NCI-H187 treated with DMSO at 0.1 percent for 48 hours (cell line): ENCODE measurements around the gene PTPN6.

Experiments
- DNase-seq: peaks from one replicate; lab custom pipeline; 2025; lab: John Stamatoyannopoulos, UW

The PTPN6 gene

GRCh38 chr12:6956021-6956727 lies 5.0 kb downstream of the PTPN6 start:
- no peak for DNase-seq

GRCh38 chr12:6957151-6957701 lies 6.1 kb downstream of the PTPN6 start:
- no peak for DNase-seq

GRCh38 chr12:6957741-6958608 lies 6.8 kb downstream of the PTPN6 start:
- no peak for DNase-seq

GRCh38 chr12:6958609-6959057 lies 7.5 kb downstream of the PTPN6 start:
- DNase-seq, result no peak

GRCh38 chr12:6959058-6959804 lies 8.1 kb downstream of the PTPN6 start:
- no peak for DNase-seq

GRCh38 chr12:6959805-6960592 lies 8.8 kb downstream of the PTPN6 start:
- no peak for DNase-seq

GRCh38 chr12:6960593-6961277 lies 9.6 kb downstream of the PTPN6 start:
- no peak for DNase-seq

- DNase-seq, result no peak
Measured at GRCh38 chr12:6961278-6961694, 10.1 kb downstream of the PTPN6 start.

DNA sequence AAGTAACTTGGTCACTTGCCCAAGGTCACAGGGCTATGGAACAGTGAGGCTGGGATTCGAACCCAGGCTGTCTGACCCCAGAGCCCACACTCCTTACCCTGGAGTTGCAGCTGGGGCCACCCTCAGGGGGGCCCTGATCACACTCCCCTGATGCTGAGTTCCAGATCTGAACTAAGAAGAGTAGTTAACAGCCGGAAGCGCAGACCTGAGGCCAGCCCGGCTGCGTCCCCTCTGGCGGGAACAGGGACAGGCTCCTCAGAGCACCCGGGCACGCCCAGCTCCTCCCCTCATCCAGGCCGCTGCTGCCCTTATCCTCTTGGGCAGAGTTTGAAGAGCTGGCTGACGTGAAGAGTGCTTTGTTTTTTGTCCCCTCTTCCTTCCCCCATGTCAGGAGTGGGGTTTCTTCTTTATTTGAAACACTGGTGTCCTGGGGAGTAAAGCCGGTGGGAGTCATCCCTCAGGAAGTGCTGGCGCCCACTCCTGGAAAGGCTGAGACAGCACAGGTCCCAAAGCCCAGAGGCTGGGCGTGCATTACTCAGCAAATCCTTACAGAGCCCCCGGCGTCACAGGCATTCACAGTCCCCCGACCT lies 10.6 kb downstream of the PTPN6 start:
- peak; percentile 39 for DNase-seq

DNA sequence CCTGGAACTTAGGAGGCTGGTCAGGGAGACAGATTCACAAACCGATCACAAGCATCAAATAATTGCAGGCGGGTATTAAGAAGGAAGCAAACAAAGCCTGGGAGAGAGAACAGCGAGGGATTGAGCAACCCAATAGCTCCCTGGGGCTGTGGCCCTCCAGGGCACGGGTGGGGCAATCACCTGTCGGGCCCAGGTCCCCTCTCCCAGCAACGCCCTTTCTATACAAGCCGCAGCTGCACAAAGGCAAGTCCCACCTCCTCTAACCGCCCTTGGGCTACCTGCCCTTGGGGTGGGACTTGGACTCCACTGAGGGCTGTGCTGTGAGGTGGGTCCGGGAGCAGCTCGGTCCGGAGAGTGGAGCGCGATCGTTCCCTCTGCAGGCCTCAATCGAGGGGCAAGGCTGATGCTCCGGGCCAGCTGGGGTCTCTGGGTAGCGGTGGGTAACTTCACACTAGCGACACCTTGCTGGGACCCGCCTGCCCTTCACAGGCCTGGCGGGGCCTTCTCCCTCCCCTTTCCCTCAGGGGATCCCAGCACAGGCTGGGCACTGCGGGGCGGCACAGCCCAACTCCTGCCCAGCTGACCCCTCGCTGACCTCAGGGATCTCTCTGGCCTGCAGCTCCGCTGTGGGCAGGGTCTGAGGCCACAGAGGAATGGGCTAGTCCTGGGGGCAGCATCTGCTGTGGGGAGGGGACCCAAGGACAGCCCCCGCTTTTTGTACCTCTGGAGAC lies 11.3 kb downstream of the PTPN6 start:
- peak; percentile 47 for DNase-seq

GRCh38 chr12:6963016-6963731 lies 12.0 kb downstream of the PTPN6 start:
- DNase-seq, result peak; percentile 77

- DNase-seq, result no peak
Measured at GRCh38 chr12:6963791-6964413, 12.7 kb downstream of the PTPN6 start.

DNA sequence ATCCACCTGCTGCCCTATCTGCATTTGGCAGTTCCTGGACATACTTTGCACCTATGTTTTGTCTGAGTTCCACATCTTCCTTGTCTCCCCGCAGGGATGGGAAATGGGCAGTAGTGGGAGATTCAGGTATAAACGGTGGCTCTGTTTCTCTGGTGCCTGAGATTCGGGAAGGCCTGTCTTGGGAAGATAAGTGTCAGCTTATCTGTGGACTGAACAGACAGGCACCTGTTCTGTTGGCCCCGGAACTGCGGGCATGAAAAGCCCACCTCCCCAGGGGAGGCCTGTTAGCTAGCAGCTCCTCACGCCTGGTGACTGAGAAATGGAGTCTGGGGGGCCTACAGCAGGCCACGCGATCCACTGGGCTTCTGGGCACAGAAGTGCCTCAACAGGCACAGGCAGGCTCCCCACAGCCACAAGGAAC lies 13.5 kb downstream of the PTPN6 start:
- DNase-seq, result no peak

DNA sequence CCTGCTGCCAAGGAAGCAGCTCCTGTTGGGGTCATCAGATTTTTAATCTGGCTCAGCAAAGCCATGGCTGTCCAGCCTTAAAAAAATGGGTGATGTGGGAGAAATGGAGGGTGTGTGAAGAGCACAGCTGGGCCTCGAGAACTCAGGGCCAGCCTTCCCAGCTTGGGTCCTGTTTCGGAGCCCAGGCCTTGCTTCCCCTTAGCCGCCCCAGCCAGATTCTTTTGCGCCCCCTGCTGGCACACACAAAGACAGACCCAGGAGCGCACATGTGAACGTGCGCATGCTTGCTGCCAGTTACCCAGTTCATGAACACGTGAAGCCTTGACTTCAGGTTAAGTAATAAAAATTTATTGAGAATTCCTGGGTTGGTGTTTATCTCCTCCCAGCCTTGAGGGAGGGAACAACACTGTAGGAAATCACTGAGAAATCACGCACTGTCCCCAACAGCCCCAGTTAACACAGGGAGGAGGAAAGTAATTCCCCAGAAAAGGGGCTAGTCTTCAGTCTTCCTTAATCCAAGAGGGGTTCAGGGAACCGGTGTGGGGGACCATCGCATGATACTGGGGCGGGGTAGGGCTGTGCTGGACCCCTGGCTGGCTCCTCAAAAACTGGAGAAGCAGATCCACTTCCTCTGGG lies 14.0 kb downstream of the PTPN6 start:
- DNase-seq, result peak; percentile 35

DNA sequence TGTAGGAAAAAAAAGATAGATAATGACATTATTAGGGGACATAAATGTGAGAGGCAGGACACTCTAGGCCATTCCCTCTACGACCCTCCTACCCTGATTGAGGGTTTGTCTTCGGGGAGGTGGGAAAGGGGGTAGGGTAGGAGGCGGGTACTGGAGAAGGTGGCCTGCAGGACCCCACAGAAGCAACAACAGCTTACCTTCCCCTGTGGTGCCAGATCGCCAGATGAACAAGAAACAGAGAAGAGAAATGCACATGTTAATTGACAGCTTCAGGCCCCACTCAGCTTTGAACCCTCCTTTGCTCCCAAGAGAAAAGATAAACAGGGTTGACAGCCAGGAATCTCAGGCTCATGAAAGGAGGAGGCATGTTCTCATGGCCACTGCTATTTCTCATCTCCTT lies 14.6 kb downstream of the PTPN6 start:
- DNase-seq, result no peak

GRCh38 chr12:6966351-6966750 lies 15.2 kb downstream of the PTPN6 start:
- no peak for DNase-seq

DNA sequence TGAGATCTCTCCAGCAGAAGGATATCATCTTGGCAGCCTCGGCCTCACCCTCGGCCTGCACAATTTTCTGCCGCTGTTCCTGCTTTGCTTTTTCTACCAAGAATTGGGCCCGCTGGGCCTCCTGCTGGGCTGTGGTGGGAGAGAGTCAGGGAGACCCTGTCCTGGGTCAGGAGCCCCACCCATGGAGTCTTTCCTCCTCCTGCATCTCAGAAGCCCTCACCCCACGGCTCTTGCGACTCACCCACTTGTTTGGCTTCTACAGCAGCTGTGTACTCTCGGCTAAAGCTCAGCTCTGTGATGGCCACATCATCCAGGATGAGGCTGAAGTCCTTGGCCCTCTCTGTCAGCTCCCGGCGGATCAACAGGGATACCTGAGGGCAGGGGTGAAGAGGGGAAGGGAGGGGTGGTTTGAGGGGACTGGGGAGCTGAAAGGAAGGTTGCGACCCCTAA lies 16.5 kb downstream of the PTPN6 start:
- DNase-seq, result no peak

DNA sequence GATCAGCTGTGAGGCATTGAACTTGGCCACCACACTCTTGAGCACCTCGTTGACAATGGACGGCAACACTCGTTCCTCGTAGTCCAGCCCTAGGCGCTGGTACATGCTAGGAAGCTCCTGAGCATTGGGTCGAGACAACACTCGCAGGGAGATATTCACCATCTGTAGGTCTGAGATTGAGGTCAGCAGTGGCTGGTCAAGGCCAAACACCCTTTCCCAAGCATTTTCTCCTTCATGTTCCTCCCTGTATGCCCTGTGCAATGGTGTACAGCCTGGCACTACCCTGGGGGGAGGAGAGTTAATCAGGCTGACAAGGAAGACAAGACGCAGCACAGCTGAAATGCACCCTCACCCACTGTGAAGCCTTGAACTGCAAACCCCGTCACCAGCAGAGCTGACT lies 17.3 kb downstream of the PTPN6 start:
- no peak for DNase-seq
